Subcutaneous adipose tissue (tissue), 4 donors: Measurements from ENCODE around the gene SPATA32. TPM values are rescaled to one million over a fixed set of nuclear protein-coding genes. Genes with fewer than 3 reads are reported as not detected.

ENCODE experiments used
- CTCF ChIP-seq: fragments of 450-650 bp; IDR thresholded peaks from one replicate; pipeline ENCODE4 v1.5.1; 2016; ENCODE audit warnings: low read depth, mild to moderate bottlenecking, control low read depth, antibody characterized with exemption, moderate library complexity
- total RNA-seq, 4 donors: library from RNA; depleted of rRNA; stranded (reverse); fragments of >200 nt; gene quantifications; one replicate each; pipeline ENCODE4 v1.1.0, GENCODE V29; 2016

Gene SPATA32
- total RNA-seq, 4 donors from 2014 or later: not detected

GRCh38 chr17:45286286-45286685 lies 24.4 kb upstream of the SPATA32 start:
- TF ChIP-seq CTCF: no peak

- TF ChIP-seq CTCF: no peak
Observed at GRCh38 chr17:45284176-45285140, 22.6 kb upstream of the SPATA32 start.

- TF ChIP-seq CTCF: no peak
Observed at GRCh38 chr17:45283711-45284110, 21.8 kb upstream of the SPATA32 start.

- no peak for TF ChIP-seq CTCF
Observed at GRCh38 chr17:45282683-45283644, 21.1 kb upstream of the SPATA32 start.

GRCh38 chr17:45279898-45280297 lies 18.0 kb upstream of the SPATA32 start:
- no peak for TF ChIP-seq CTCF

- no peak for TF ChIP-seq CTCF
Observed at GRCh38 chr17:45277992-45278391, 16.1 kb upstream of the SPATA32 start.

- no peak for TF ChIP-seq CTCF
Observed at GRCh38 chr17:45277216-45277849, 15.4 kb upstream of the SPATA32 start.
